ENCODE data around the gene LLPH. TPM values are rescaled to one million over a fixed set of nuclear protein-coding genes. Genes with fewer than 3 reads are reported as not detected.

Gene LLPH
- total RNA-seq, 1 experiment from 2014 or later, result 33.4 TPM

DNA sequence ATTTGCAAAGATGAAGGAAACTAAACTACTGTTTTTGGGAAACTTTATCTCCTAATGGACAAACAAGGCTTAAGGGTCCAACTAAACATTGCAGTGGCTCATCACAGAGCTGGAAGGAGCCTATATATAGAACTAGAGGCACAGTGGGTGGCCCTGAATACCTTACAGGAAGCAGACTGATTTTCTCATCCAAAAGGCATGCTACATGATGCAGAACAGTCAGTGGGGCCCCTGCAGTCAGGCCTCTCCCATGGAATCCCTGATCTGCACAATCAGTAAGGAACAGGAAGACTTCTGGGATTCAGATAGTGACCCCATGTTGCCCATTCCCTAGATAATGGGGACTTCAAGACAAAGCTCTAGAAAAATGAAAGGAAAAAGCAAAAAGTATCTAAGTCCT, 1.9 kb upstream of the LLPH start:
- Histone ChIP-seq H3K4me2 (ENCODE audit: insufficient read depth, insufficient read length, low read length) (no peak overlapping the region), H2AK5ac (ENCODE audit: insufficient read length, low read length) (no peak overlapping the region), H3K27ac (ENCODE audit: insufficient read length, low read depth, low read length) (no peak overlapping the region)

More for the DNA sequence above, 1.9 kb upstream of the LLPH start:
- Mint-ChIP-seq H3K27ac (no peak overlapping the region; a peak in 1 of 7 replicates), H3K4me1 (peaks cover 11 to 18% of the 10 kb centered on the region in 2 experiments), H3K4me3 (no peak overlapping the region; a peak in 1 of 5 replicates), H3K27me3 (ENCODE audit: low read depth) (no peaks in the 10 kb centered on the region; the same call in 1 of the 2 replicates), H3K9me3 (peaks cover 11 to 18% of the 10 kb centered on the region in 2 experiments), H3K36me3 (ENCODE audit: insufficient read depth in 1 of 3, low read depth in 3 of 3) (peaks cover 23 to 43% (median 40%) of the 10 kb centered on the region in 3 experiments)
- Histone ChIP-seq H3K56ac (ENCODE audit: insufficient read length, low read depth, low read length) (no peak overlapping the region), H2BK12ac (ENCODE audit: insufficient read length, low read depth, low read length) (no peak overlapping the region), H3K79me1 (ENCODE audit: insufficient read depth, low read depth, low read length, poor library complexity, severe bottlenecking) (no peaks in the 10 kb centered on the region), H2BK20ac (ENCODE audit: low read depth, low read length, poor library complexity, severe bottlenecking) (no peak overlapping the region), H2BK120ac (ENCODE audit: low read depth, low read length, poor library complexity, severe bottlenecking) (no peak overlapping the region), H4K5ac (ENCODE audit: insufficient read length, low read depth, low read length) (no peak overlapping the region), H4K8ac (replicated peaks; ENCODE audit: insufficient read length, low read depth, low read length) (no peak overlapping the region), H3T11ph (ENCODE audit: low read length) (no peak overlapping the region), H3K9me3 (ENCODE audit: control insufficient read depth, low read depth, low read length) (no peaks in the 10 kb centered on the region), H3K4ac (ENCODE audit: low read depth, low read length) (no peak overlapping the region), H3K9ac (ENCODE audit: extremely low read depth, insufficient read length, low read length) (no peak overlapping the region), H3K14ac (ENCODE audit: insufficient read depth, low read length) (no peak overlapping the region), H3K23me2 (ENCODE audit: insufficient read length, low read depth, low read length, poor library complexity, severe bottlenecking) (peaks cover 6% of the 10 kb centered on the region), H2BK15ac (ENCODE audit: low read depth, low read length) (no peak overlapping the region), H4K91ac (ENCODE audit: insufficient read length, low read depth, low read length) (no peak overlapping the region), H3K23ac (ENCODE audit: insufficient read length, low read depth, low read length) (no peak overlapping the region), H2BK5ac (ENCODE audit: insufficient read length, low read length) (no peak overlapping the region), H3K79me2 (ENCODE audit: insufficient read depth, low read length) (peaks cover 8% of the 10 kb centered on the region; the same call in 1 of the 2 replicates), H2AFZ (ENCODE audit: low read length) (no peak overlapping the region), H3K4me1 (ENCODE audit: insufficient read depth, low read length) (no peaks in the 10 kb centered on the region), H4K20me1 (ENCODE audit: control insufficient read depth, insufficient read depth, insufficient read length) (no peaks in the 10 kb centered on the region), H3K27me3 (ENCODE audit: insufficient read depth, low read length) (no peaks in the 10 kb centered on the region), H3K18ac (ENCODE audit: insufficient read length, low read depth, low read length) (no peak overlapping the region)
- TF ChIP-seq, protein P1, sequence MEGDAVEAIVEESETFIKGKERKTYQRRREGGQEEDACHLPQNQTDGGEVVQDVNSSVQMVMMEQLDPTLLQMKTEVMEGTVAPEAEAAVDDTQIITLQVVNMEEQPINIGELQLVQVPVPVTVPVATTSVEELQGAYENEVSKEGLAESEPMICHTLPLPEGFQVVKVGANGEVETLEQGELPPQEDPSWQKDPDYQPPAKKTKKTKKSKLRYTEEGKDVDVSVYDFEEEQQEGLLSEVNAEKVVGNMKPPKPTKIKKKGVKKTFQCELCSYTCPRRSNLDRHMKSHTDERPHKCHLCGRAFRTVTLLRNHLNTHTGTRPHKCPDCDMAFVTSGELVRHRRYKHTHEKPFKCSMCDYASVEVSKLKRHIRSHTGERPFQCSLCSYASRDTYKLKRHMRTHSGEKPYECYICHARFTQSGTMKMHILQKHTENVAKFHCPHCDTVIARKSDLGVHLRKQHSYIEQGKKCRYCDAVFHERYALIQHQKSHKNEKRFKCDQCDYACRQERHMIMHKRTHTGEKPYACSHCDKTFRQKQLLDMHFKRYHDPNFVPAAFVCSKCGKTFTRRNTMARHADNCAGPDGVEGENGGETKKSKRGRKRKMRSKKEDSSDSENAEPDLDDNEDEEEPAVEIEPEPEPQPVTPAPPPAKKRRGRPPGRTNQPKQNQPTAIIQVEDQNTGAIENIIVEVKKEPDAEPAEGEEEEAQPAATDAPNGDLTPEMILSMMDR (conservative IDR thresholded peaks at IDR 0.05), result no peak
- peak; percentile 61 for DNase-seq
